Ishikawa (cell line): ENCODE results near the gene CASP2.

Experiments used
- CEBPB ChIP-seq: IDR thresholded peaks from 2 replicates; pipeline ENCODE4 v1.6.1; 2012
- EGR1 ChIP-seq: IDR thresholded peaks from 2 replicates; pipeline ENCODE4 v1.6.1; 2012
- EP300 ChIP-seq: IDR thresholded peaks from 2 replicates; pipeline ENCODE4 v1.6.1; 2012; ENCODE audit warnings: borderline replicate concordance
- NFIC ChIP-seq: IDR thresholded peaks from 2 replicates; pipeline ENCODE4 v1.6.1; 2012
- RAD21 ChIP-seq: IDR thresholded peaks from 2 replicates; pipeline ENCODE4 v1.6.1; 2012; ENCODE audit warnings: low read depth
- TAF1 ChIP-seq: IDR thresholded peaks from 2 replicates; pipeline ENCODE4 v1.6.1; 2012; ENCODE audit warnings: low read depth, mild to moderate bottlenecking
- TCF12 ChIP-seq: IDR thresholded peaks from 2 replicates; pipeline ENCODE4 v1.6.1; 2012; ENCODE audit warnings: low read depth
- YY1 ChIP-seq: IDR thresholded peaks from 2 replicates; pipeline ENCODE4 v1.6.1; 2012; ENCODE audit warnings: low read depth
- ZBTB7A ChIP-seq: IDR thresholded peaks from 2 replicates; pipeline ENCODE4 v1.6.1; 2012; ENCODE audit warnings: low read depth
- TF ChIP-seq, protein P1 (sequence below): IDR thresholded peaks from 2 replicates; pipeline ENCODE4 v1.6.1; 2012; ENCODE audit warnings: low read depth, mild to moderate bottlenecking
- TF ChIP-seq, protein P2 (sequence below): IDR thresholded peaks from 2 replicates; pipeline ENCODE4 v1.6.1; 2012

DNA sequence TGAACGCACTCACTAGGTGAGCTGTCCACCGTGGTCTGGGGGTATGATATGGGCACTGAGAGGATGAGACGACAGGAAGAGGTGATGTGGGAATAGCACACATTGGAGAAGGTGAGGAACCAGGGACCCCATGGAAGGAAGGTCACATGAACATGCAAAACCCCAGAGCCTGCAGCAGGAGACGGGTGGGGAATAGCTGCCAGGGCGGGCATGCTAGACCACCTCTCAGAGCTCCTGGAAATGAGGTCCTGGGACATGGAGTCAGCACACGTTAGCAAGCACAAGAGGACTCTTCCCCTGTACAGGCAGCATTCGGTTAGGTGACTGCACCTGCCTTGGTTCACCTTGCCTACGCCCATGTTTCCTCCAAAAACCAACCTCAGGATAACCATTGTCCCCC lies 66.2 kb downstream of the CASP2 start:
- TF ChIP-seq EGR1 (no peak), TCF12 (no peak), EP300 (no peak), ZBTB7A (no peak), NFIC (no peak), CEBPB (no peak), TAF1 (no peak), YY1 (no peak), RAD21 (no peak)
- TF ChIP-seq, protein P1, sequence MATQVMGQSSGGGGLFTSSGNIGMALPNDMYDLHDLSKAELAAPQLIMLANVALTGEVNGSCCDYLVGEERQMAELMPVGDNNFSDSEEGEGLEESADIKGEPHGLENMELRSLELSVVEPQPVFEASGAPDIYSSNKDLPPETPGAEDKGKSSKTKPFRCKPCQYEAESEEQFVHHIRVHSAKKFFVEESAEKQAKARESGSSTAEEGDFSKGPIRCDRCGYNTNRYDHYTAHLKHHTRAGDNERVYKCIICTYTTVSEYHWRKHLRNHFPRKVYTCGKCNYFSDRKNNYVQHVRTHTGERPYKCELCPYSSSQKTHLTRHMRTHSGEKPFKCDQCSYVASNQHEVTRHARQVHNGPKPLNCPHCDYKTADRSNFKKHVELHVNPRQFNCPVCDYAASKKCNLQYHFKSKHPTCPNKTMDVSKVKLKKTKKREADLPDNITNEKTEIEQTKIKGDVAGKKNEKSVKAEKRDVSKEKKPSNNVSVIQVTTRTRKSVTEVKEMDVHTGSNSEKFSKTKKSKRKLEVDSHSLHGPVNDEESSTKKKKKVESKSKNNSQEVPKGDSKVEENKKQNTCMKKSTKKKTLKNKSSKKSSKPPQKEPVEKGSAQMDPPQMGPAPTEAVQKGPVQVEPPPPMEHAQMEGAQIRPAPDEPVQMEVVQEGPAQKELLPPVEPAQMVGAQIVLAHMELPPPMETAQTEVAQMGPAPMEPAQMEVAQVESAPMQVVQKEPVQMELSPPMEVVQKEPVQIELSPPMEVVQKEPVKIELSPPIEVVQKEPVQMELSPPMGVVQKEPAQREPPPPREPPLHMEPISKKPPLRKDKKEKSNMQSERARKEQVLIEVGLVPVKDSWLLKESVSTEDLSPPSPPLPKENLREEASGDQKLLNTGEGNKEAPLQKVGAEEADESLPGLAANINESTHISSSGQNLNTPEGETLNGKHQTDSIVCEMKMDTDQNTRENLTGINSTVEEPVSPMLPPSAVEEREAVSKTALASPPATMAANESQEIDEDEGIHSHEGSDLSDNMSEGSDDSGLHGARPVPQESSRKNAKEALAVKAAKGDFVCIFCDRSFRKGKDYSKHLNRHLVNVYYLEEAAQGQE = no peak
- TF ChIP-seq, protein P2, sequence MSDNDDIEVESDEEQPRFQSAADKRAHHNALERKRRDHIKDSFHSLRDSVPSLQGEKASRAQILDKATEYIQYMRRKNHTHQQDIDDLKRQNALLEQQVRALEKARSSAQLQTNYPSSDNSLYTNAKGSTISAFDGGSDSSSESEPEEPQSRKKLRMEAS = no peak
